Mesendoderm (in vitro differentiated cells): ENCODE measurements around the gene ADGRV1.

Experiments
- DNase-seq: peaks from one replicate; pipeline ENCODE4 v3.0.0; 2013
- H2AK5ac ChIP-seq: 2 replicates; pipeline ENCODE4 v1.6.1; 2013; ENCODE audit warnings: low read length, inconsistent platforms
- H2BK120ac ChIP-seq: 2 replicates; pipeline ENCODE4 v1.6.1; 2013; ENCODE audit warnings: low read depth, mild to moderate bottlenecking, low read length, moderate library complexity, mixed read lengths
- H2BK15ac ChIP-seq: replicated peaks from 2 replicates; pipeline ENCODE4 v1.6.1; 2013; ENCODE audit warnings: low read depth, mild to moderate bottlenecking, moderate library complexity
- H2BK5ac ChIP-seq: 2 replicates; pipeline ENCODE4 v1.6.1; 2013; ENCODE audit warnings: low read length, inconsistent platforms
- H3K18ac ChIP-seq: 2 replicates; pipeline ENCODE4 v1.6.1; 2013; ENCODE audit warnings: mild to moderate bottlenecking, low read length, mixed read lengths
- H3K23ac ChIP-seq: one replicate; pipeline ENCODE4 v1.6.1; 2013; ENCODE audit warnings: low read length
- H3K27ac ChIP-seq: 2 replicates; pipeline ENCODE4 v1.5.1; 2013; ENCODE audit warnings: low read depth, mild to moderate bottlenecking, inconsistent platforms, low read length, moderate library complexity
- H3K27me3 ChIP-seq: 2 replicates; pipeline ENCODE4 v1.6.1; 2013; ENCODE audit warnings: low read length, control low read depth, mild to moderate bottlenecking, inconsistent platforms; ENCODE audit not compliant: insufficient read depth, poor library complexity
- H3K36me3 ChIP-seq: 2 replicates; pipeline ENCODE4 v1.6.1; 2013; ENCODE audit warnings: low read length, inconsistent platforms; ENCODE audit not compliant: control insufficient read depth, insufficient read depth
- H3K4ac ChIP-seq: one replicate; pipeline ENCODE4 v1.6.1; 2013; ENCODE audit warnings: low read depth, mild to moderate bottlenecking, low read length, moderate library complexity
- H3K4me1 ChIP-seq: 2 replicates; pipeline ENCODE4 v1.6.1; 2013; ENCODE audit warnings: low read depth, low read length, inconsistent platforms; ENCODE audit not compliant: control insufficient read depth
- H3K4me2 ChIP-seq: 2 replicates; pipeline ENCODE4 v1.6.1; 2013; ENCODE audit warnings: low read length
- H3K4me3 ChIP-seq: 2 replicates; pipeline ENCODE4 v1.5.1; 2013; ENCODE audit warnings: mild to moderate bottlenecking, low read length
- H3K56ac ChIP-seq: one replicate; pipeline ENCODE4 v1.6.1; 2013; ENCODE audit warnings: low read length
- H3K79me1 ChIP-seq: 2 replicates; pipeline ENCODE4 v1.6.1; 2013; ENCODE audit warnings: low read length, inconsistent platforms
- H3K79me2 ChIP-seq: 2 replicates; pipeline ENCODE4 v1.6.1; 2013; ENCODE audit warnings: mild to moderate bottlenecking, low read length; ENCODE audit not compliant: control insufficient read depth, insufficient read depth
- H3K9ac ChIP-seq: 2 replicates; pipeline ENCODE4 v1.6.1; 2013; ENCODE audit warnings: low read length, inconsistent platforms
- H4K5ac ChIP-seq: one replicate; pipeline ENCODE4 v1.6.1; 2013; ENCODE audit warnings: low read length
- H4K8ac ChIP-seq: one replicate; pipeline ENCODE4 v1.6.1; 2013; ENCODE audit warnings: low read depth, mild to moderate bottlenecking, control low read depth, low read length, moderate library complexity
- WGBS: extraction: QIAGEN DNeasy Blood & Tissue Kit; methylation state at CpG from one replicate; pipeline ENCODE4 v1.1.7; 2013; ENCODE audit warnings: low lambda C conversion rate, missing lambda C conversion rate; ENCODE audit not compliant: insufficient coverage; ENCODE audit errors: extremely low coverage; 5-methylcytosine and 5-hydroxymethylcytosine counted together

The ADGRV1 gene

GRCh38 chr5:91150636-91151035 lies 592.0 kb downstream of the ADGRV1 start:
- no peak for DNase-seq
- no peaks in the 10 kb centered on the region for H3K36me3 ChIP-seq
- H2BK120ac ChIP-seq: no peak overlapping the region
- no peak overlapping the region for H2AK5ac ChIP-seq
- H3K56ac ChIP-seq: no peak overlapping the region
- H3K23ac ChIP-seq: no peak overlapping the region
- H3K79me2 ChIP-seq: no peaks in the 10 kb centered on the region
- H4K5ac ChIP-seq: no peak overlapping the region
- peak overlapping the region; percentile 18 for H3K18ac ChIP-seq
- no peak overlapping the region for H3K9ac ChIP-seq
- no peak overlapping the region for H3K27ac ChIP-seq
- H3K4ac ChIP-seq: no peak overlapping the region
- no peak overlapping the region for H3K4me3 ChIP-seq
- H3K27me3 ChIP-seq: no peaks in the 10 kb centered on the region
- no peak overlapping the region for H4K8ac ChIP-seq
- H2BK15ac ChIP-seq: no peak overlapping the region
- no peak overlapping the region for H3K4me2 ChIP-seq
- H3K4me1 ChIP-seq: no peaks in the 10 kb centered on the region
- no peaks in the 10 kb centered on the region for H3K79me1 ChIP-seq
- no peak overlapping the region for H2BK5ac ChIP-seq

GRCh38 chr5:91151947-91152346 lies 593.4 kb downstream of the ADGRV1 start:
- H3K56ac ChIP-seq: no peak overlapping the region
- H3K4ac ChIP-seq: no peak overlapping the region
- no peak overlapping the region for H4K5ac ChIP-seq
- no peak overlapping the region for H3K23ac ChIP-seq
- no peak overlapping the region for H3K4me2 ChIP-seq
- no peak overlapping the region for H3K9ac ChIP-seq
- peak; percentile 49 for DNase-seq
- H2AK5ac ChIP-seq: no peak overlapping the region
- no peaks in the 10 kb centered on the region for H3K4me1 ChIP-seq
- no peak overlapping the region for H3K4me3 ChIP-seq
- H3K79me1 ChIP-seq: no peaks in the 10 kb centered on the region
- H3K27me3 ChIP-seq: no peaks in the 10 kb centered on the region
- H3K79me2 ChIP-seq: no peaks in the 10 kb centered on the region
- H4K8ac ChIP-seq: no peak overlapping the region
- no peak overlapping the region for H2BK5ac ChIP-seq
- no peak overlapping the region for H3K27ac ChIP-seq
- no peaks in the 10 kb centered on the region for H3K36me3 ChIP-seq
- no peak overlapping the region for H2BK15ac ChIP-seq
- H3K18ac ChIP-seq: no peak overlapping the region
- WGBS: no CpG with 5 or more reads among the region's 2 CpGs
- no peak overlapping the region for H2BK120ac ChIP-seq

GRCh38 chr5:91154338-91154737 lies 595.7 kb downstream of the ADGRV1 start:
- no CpG with 5 or more reads among the region's 9 CpGs for WGBS
- no peaks in the 10 kb centered on the region for H3K4me1 ChIP-seq

DNA sequence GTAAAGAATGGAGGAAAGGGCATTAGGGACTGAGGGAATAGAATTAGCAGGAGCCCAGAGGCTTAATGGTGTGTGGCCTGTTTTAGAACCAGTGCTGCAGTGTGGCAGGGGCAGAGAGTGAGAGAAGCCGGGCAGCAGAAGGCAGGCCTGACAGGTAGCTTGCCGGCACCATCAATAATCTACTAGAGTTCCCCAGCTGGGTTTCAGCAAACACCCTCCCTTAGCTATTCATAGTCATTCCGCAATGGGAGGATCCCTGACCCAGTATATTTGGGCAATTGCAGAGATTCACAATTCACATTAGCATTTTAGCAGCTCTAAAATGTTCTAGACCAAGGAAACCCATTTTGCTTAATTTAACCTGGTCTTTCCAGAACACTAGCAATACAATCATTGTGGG lies 596.7 kb downstream of the ADGRV1 start:
- Histone ChIP-seq H2BK5ac (no peak overlapping the region), H3K4ac (no peak overlapping the region)
- WGBS: no CpG with 5 or more reads among the region's 3 CpGs

More at GRCh38 chr5:91154338-91154737, 595.7 kb downstream of the ADGRV1 start:
- H3K36me3 ChIP-seq: no peaks in the 10 kb centered on the region
- no peaks in the 10 kb centered on the region for H3K79me2 ChIP-seq
- DNase-seq: no peak
- H3K27me3 ChIP-seq: no peaks in the 10 kb centered on the region
- H3K4me3 ChIP-seq: no peak overlapping the region
- H3K4me2 ChIP-seq: no peak overlapping the region
- no peak overlapping the region for H4K5ac ChIP-seq
- H3K18ac ChIP-seq: no peak overlapping the region
- H3K23ac ChIP-seq: no peak overlapping the region
- H4K8ac ChIP-seq: no peak overlapping the region
- no peak overlapping the region for H3K9ac ChIP-seq
- no peak overlapping the region for H2BK5ac ChIP-seq
- no peak overlapping the region for H2BK120ac ChIP-seq
- H2AK5ac ChIP-seq: no peak overlapping the region
- H3K4ac ChIP-seq: no peak overlapping the region
- H3K27ac ChIP-seq: no peak overlapping the region
- no peak overlapping the region for H2BK15ac ChIP-seq
- no peaks in the 10 kb centered on the region for H3K79me1 ChIP-seq
- H3K56ac ChIP-seq: no peak overlapping the region

DNA sequence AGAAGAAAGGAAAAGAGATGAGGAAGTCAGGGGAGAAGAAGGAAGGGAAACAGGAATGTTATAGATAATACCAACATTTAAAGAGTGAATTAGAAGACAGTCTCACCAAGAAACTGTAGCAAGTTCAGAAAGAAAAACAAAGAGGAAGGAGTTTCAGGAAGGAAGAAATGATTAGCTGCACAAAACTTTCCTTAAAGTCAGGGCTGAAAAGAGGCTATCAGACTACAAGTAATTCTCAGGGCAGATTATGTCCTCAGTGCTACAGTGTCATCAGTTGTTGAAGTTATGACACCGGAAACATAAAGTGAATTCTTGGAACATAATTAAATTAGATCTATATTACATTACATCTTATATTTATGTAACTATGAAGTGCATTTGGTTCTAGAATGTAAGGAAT lies 597.6 kb downstream of the ADGRV1 start:
- no peak overlapping the region for H3K4ac ChIP-seq
- no peak overlapping the region for H3K4me3 ChIP-seq
- H2BK5ac ChIP-seq: no peak overlapping the region
- no CpG with 5 or more reads among the region's 1 CpG for WGBS
- no peak overlapping the region for H3K4me2 ChIP-seq
- no peak overlapping the region for H3K27ac ChIP-seq
- H3K23ac ChIP-seq: no peak overlapping the region
- H3K79me1 ChIP-seq: no peaks in the 10 kb centered on the region
- no peak overlapping the region for H3K9ac ChIP-seq
- no peaks in the 10 kb centered on the region for H3K36me3 ChIP-seq
- H4K5ac ChIP-seq: no peak overlapping the region
- no peak for DNase-seq
- H3K79me2 ChIP-seq: no peaks in the 10 kb centered on the region
- H2AK5ac ChIP-seq: no peak overlapping the region
- no peak overlapping the region for H2BK120ac ChIP-seq
- H4K8ac ChIP-seq: no peak overlapping the region
- H2BK15ac ChIP-seq: no peak overlapping the region
- no peak overlapping the region for H3K18ac ChIP-seq
- H3K4me1 ChIP-seq: no peaks in the 10 kb centered on the region
- no peak overlapping the region for H3K56ac ChIP-seq
- no peaks in the 10 kb centered on the region for H3K27me3 ChIP-seq

More for the DNA sequence above, 596.7 kb downstream of the ADGRV1 start:
- Histone ChIP-seq H3K18ac (no peak overlapping the region), H3K9ac (no peak overlapping the region), H3K4me3 (no peak overlapping the region), H2AK5ac (no peak overlapping the region), H3K23ac (no peak overlapping the region), H3K4me1 (no peaks in the 10 kb centered on the region), H4K8ac (no peak overlapping the region), H3K36me3 (no peaks in the 10 kb centered on the region), H4K5ac (no peak overlapping the region), H3K27ac (no peak overlapping the region), H3K4me2 (no peak overlapping the region), H2BK15ac (no peak overlapping the region), H3K56ac (no peak overlapping the region), H3K27me3 (no peaks in the 10 kb centered on the region), H3K79me1 (no peaks in the 10 kb centered on the region), H2BK120ac (no peak overlapping the region), H3K79me2 (no peaks in the 10 kb centered on the region)
- DNase-seq: no peak

DNA sequence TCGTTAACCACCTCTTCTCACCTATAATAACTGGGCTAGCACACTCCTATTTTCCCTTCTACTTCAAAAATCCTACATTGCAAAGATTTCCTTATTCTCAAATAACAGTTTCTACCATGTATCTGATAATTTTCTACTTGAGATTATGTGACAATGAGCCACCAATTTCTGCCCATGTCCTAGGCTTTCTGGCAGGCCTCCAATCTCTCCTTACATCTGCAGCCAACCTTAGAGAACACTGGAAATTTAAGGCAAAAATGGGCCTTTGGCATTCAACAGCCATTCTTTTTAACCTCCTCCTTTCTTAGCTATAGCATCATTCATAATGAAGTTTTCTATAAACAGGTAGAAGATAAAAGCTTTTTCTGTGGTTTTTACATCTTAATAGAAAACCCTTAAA lies 599.4 kb downstream of the ADGRV1 start:
- no peak overlapping the region for H2BK120ac ChIP-seq
- no peak overlapping the region for H2AK5ac ChIP-seq
- no peak overlapping the region for H3K56ac ChIP-seq
- no peak overlapping the region for H3K18ac ChIP-seq
- no peaks in the 10 kb centered on the region for H3K79me2 ChIP-seq
- H2BK15ac ChIP-seq: no peak overlapping the region
- no peak overlapping the region for H3K4me2 ChIP-seq
- no CpG with 5 or more reads among the region's 1 CpG for WGBS
- H3K4me3 ChIP-seq: no peak overlapping the region
- no peak overlapping the region for H3K27ac ChIP-seq
- DNase-seq: no peak
- no peak overlapping the region for H4K5ac ChIP-seq
- H3K79me1 ChIP-seq: no peaks in the 10 kb centered on the region
- no peak overlapping the region for H2BK5ac ChIP-seq
- H4K8ac ChIP-seq: no peak overlapping the region
- no peak overlapping the region for H3K4ac ChIP-seq
- H3K36me3 ChIP-seq: no peaks in the 10 kb centered on the region
- H3K27me3 ChIP-seq: no peaks in the 10 kb centered on the region
- no peak overlapping the region for H3K9ac ChIP-seq
- H3K23ac ChIP-seq: no peak overlapping the region
- H3K4me1 ChIP-seq: no peaks in the 10 kb centered on the region
